ENCODE data around the gene ACTG1. TPM values are rescaled to one million over a fixed set of nuclear protein-coding genes. Genes with fewer than 3 reads are reported as not detected.

Gene ACTG1
- total RNA-seq, 1 donor from 2014 or later: 2,949 TPM

GRCh38 chr17:81478119-81478518, 34.5 kb downstream of the ACTG1 start:
- H3K27ac Mint-ChIP-seq: no peak overlapping the region
- H3K36me3 Mint-ChIP-seq (ENCODE audit: low read depth): no peaks in the 10 kb centered on the region
- intact Hi-C loops (cut with micrococcal nuclease): no loop called here
- DNase-seq: no peak
- no peak overlapping the region for H3K4me3 Mint-ChIP-seq
- H3K4me1 Mint-ChIP-seq: peaks cover 15% of the 10 kb centered on the region
- no peaks in the 10 kb centered on the region for H3K9me3 Mint-ChIP-seq
- peaks cover 11% of the 10 kb centered on the region for H3K27me3 Mint-ChIP-seq
- CTCF ChIA-PET: interaction anchor here (0.8 kb wide), 1 partner anchor 182 kb away, joined by 4 read pairs; no protein-coding TSS in a partner anchor
- TF ChIP-seq CTCF (IDR thresholded peaks at IDR 0.05): no peak
- POLR2A ChIA-PET: no interaction called here
- ATAC-seq (ENCODE audit: low read depth): no peak

- intact Hi-C loops (cut with micrococcal nuclease): no loop called here
- Mint-ChIP-seq H3K36me3 (ENCODE audit: low read depth) (no peaks in the 10 kb centered on the region), H3K4me1 (peaks cover 6% of the 10 kb centered on the region), H3K27ac (no peak overlapping the region), H3K9me3 (no peaks in the 10 kb centered on the region), H3K4me3 (no peak overlapping the region), H3K27me3 (peaks cover 6% of the 10 kb centered on the region)
- no peak for ATAC-seq (ENCODE audit: low read depth)
- DNase-seq: no peak
- ChIA-PET POLR2A (no interaction called here), CTCF (no interaction called here)
- no peak for TF ChIP-seq CTCF (IDR thresholded peaks at IDR 0.05)
Observed at GRCh38 chr17:81477173-81477572, 35.4 kb downstream of the ACTG1 start.

- ATAC-seq (ENCODE audit: low read depth) (no peak), DNase-seq (no peak)
- intact Hi-C loops (cut with micrococcal nuclease): no loop called here
- no peak overlapping the region for H3K27ac Mint-ChIP-seq
- ChIA-PET POLR2A (no interaction called here), CTCF (no interaction called here)
- no peak for TF ChIP-seq CTCF (IDR thresholded peaks at IDR 0.05)
- peaks cover under 1% of the 10 kb centered on the region for H3K4me1 Mint-ChIP-seq
- H3K36me3 Mint-ChIP-seq (ENCODE audit: low read depth): no peaks in the 10 kb centered on the region
- no peaks in the 10 kb centered on the region for H3K9me3 Mint-ChIP-seq
- no peak overlapping the region for H3K4me3 Mint-ChIP-seq
- peaks cover under 1% of the 10 kb centered on the region for H3K27me3 Mint-ChIP-seq
Observed at GRCh38 chr17:81476635-81477034, 36.0 kb downstream of the ACTG1 start.

GRCh38 chr17:81476097-81476496, 36.5 kb downstream of the ACTG1 start:
- no peak for ATAC-seq (ENCODE audit: low read depth)
- no peaks in the 10 kb centered on the region for H3K27me3 Mint-ChIP-seq
- H3K27ac Mint-ChIP-seq: no peak overlapping the region
- DNase-seq: no peak
- TF ChIP-seq CTCF (IDR thresholded peaks at IDR 0.05): no peak
- no peaks in the 10 kb centered on the region for H3K36me3 Mint-ChIP-seq (ENCODE audit: low read depth)
- H3K4me3 Mint-ChIP-seq: no peak overlapping the region
- ChIA-PET POLR2A (no interaction called here), CTCF (no interaction called here)
- no peaks in the 10 kb centered on the region for H3K4me1 Mint-ChIP-seq
- no peaks in the 10 kb centered on the region for H3K9me3 Mint-ChIP-seq
- intact Hi-C loops (cut with micrococcal nuclease): no loop called here

- ChIA-PET CTCF (no interaction called here), POLR2A (no interaction called here)
- Mint-ChIP-seq H3K4me3 (no peak overlapping the region), H3K9me3 (no peaks in the 10 kb centered on the region), H3K36me3 (ENCODE audit: low read depth) (no peaks in the 10 kb centered on the region), H3K27me3 (no peaks in the 10 kb centered on the region), H3K27ac (no peak overlapping the region), H3K4me1 (no peaks in the 10 kb centered on the region)
- intact Hi-C loops (cut with micrococcal nuclease): no loop called here
- TF ChIP-seq CTCF (IDR thresholded peaks at IDR 0.05): no peak
- DNase-seq: no peak
- no peak for ATAC-seq (ENCODE audit: low read depth)
Observed at GRCh38 chr17:81474958-81475357, 37.6 kb downstream of the ACTG1 start.
